HG02623 (cell line): ENCODE data around the gene DAB1.
A peak's percentile ranks its signal among the peaks of the same experiment; 100 is the strongest.

Experiments
- ATAC-seq: cut with Tn5 transposase; IDR thresholded peaks from one replicate; pipeline ENCODE4 v1.9.1; 2021; ENCODE audit warnings: moderate library complexity; ENCODE audit not compliant: unreplicated experiment

DAB1 gene

DNA sequence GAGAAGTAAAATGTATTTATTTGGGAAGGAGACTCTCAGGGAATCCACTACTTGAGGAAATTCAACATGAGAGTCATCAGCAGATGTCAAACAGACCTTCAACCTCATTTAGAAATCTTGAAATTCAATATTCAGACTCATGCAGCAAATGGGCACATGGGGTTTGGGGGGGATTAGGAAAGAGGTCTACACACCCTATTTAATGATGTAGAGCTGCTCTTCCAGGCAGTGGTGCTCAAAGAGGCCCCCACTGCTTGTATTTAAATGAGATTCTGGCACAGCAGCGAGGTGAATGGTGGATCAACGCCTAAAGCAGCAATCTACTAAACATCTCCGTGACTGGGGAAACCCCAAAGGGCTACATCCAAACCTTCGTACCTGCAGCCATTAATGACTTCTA is 244.9 kb downstream of the DAB1 start:
- no peak for ATAC-seq

DNA sequence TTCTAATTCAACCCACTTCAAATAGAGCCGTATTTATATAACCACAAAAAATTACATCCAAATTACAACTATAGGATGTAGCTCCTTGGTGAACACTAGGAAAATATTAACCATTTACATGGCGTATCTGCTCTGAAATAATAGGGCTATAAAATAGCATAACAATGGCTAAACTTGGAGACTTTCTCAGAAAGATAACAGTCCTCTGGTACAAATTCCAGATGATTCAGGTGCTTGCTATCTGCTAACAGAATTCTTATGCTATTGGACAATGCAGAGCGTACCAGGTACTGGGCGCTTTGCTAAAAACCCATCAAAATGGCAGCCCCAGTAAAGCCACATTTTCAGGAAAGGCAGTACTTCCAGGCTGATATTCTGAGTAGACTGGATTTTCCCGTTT is 248.4 kb downstream of the DAB1 start:
- no peak for ATAC-seq

DNA sequence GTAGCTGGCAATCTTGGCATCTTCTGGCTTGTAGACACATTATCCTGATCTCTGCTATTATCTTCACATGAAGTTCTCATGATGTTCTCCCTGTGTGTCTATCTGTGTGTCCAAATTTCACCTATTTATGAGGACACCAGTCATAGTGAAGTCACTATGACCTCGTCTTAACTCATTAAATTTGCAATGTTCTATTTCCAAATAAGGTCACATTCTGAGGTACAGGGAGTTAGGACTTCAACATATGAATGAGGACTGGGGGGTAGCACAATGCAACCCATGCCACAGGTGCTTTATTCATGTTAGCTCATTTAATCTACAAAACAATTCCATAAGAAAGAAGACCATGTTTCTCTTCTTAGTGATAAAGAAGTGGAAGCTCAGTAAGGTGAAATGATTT is 251.8 kb downstream of the DAB1 start:
- ATAC-seq: no peak

DNA sequence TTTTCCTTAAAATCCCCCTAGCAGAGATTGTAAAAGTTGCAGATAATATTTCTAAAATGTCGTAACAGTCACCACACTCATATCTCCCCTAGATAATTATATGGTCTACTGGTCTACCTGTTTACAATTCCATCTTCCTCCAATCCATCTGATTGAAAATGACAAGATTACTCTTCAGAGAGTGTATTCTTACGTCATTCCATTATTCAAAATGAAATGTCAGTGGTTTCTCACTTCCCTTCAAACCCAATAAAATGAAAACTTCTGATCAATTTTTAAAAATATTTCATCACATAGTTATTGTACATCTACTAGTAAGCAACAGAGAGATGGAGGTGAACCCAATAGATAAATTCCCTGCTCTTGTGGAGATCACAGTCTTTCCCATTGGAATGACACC is 255.9 kb downstream of the DAB1 start:
- no peak for ATAC-seq

DNA sequence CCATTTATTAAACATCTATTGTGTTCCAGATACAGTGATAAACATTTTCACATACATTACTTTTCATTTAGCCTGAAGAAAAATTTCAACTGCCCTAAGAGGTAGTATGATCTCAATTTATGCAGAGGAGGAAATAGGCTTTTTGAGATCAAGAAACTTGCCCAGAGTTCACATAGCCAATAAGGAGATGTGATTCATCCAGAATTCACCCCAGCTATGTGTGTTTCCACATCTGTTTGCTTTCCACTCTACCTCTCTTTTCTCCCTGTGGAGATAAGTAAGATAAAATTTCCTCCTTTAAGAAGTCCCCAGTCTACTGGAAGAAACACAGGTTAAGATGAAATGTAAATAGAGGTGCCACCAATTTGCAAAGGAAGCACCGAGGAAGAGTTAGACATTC is 258.3 kb downstream of the DAB1 start:
- ATAC-seq: no peak

DNA sequence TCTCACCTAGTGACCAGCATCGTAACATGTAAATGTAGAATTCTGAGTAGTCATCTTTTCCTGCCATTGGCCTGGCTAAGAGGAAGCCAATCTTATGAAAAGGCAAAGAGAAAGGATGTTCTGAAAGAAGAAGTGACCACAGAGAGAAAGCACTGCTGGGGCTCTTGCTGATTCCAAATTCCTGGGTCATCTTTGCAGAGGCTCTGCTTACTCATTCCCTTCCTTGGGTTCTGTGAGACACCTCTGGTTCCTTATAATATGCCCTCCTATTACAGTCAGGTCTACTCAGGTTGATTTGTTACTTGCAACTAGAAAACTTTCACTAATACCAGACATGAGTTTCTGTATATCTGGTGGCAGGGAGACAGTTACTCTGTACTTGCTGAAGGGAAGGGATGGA is 259.3 kb downstream of the DAB1 start:
- no peak for ATAC-seq

DNA sequence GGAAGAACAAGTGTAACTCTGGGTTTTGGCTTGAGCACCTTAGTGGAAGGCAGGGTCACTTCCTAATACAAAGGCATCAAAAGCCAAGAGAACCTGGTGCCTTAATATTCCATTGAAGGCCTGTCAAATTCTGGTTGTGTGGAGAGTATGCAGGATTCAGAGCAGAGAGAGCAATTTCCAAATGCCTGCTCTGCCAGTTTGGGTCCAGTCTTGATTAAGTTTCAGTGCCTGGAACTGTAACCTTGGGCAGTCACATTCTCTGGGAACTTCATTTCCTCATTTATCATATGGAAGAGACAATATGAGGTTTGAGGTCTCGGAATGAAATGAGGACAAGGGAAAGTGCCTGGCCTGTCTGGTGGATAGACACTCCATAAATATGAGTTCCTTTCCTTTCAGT is 260.1 kb downstream of the DAB1 start:
- ATAC-seq: no peak

DNA sequence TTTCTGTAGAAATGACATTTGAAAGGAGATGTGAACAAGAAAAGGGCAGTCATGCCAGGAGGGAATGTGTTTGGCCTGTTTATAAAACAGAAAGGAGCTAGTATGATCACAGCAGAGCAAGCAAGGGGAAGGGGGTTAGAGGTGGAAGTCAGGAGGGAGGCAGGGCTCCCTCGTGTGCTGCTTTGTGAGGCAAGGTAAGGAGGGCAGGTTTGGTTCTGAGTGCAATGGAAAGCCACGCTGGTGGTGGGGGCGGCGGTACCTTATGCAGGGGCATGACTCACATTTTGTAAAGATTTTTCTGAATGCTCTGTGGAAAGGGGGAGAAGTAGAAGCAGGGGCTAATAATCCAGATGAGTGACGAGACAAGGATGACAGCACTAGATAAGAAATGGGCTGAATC is 260.5 kb downstream of the DAB1 start:
- no peak for ATAC-seq

DNA sequence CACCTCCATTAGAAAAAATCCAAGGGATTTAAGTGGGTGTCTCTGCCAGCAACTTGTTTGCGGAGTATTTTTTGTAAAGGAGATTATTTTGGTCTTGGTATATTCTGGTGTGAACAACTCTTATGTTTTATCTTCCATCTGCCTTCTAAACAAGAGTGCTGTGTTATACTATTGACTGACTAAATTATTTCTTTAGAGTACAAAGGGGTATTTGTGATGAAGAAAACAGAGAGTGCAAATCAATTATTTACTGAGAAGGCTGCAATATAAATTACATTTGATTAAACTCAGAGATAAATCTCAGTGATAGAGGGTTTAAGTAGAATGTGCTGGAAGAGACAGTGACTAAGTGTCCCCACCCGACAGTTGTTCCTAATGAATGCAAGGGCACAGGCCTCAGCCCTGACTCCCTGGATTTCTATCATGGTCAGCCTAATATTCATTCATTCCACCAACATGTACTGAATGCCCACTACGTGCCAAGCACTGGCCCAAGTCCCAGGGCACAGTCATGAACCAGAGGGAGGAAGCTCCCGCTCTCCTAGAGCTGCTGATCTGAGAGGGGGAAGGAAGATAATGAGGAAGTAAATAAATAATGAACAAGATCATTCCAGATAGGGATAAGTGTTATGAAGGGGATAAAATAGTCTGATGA is 261.1 kb downstream of the DAB1 start:
- ATAC-seq: no peak

DNA sequence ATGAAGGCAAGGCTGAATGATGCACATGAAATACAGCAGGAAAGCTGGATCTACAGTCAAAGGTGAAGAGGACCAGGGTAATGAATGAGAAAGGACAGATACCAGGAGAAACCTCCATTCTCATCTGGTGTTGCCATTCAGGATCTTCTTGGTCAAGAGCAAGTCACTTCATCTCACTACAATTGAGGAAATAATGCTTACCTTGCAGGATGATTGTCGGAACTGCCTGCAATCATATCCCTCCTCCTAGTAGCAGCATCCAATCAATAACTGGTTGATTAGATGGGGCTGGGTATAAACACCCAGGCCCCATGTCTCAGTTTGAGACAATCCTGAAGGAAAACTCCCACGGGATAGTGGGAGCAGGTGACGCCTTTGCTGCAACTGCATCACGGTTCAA is 263.3 kb downstream of the DAB1 start:
- no peak for ATAC-seq

DNA sequence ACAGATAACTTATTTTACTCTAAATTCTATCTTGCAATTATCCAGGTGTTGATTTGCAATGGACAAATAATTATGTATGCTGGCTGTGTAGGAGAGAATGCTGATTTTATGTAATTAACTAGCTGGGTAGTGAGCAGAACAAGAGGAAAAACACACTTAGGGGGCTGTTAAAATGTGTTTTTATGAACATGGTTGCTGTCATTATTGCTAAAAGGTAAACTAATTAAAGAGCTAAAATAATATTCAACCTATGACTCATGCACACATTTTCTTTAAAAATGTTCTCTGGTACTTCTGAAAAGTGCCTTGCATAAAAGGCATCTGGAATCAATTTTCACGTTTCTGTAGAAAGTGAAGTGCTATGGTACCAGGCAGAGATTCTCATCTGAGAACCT is 265.3 kb downstream of the DAB1 start:
- ATAC-seq: no peak

DNA sequence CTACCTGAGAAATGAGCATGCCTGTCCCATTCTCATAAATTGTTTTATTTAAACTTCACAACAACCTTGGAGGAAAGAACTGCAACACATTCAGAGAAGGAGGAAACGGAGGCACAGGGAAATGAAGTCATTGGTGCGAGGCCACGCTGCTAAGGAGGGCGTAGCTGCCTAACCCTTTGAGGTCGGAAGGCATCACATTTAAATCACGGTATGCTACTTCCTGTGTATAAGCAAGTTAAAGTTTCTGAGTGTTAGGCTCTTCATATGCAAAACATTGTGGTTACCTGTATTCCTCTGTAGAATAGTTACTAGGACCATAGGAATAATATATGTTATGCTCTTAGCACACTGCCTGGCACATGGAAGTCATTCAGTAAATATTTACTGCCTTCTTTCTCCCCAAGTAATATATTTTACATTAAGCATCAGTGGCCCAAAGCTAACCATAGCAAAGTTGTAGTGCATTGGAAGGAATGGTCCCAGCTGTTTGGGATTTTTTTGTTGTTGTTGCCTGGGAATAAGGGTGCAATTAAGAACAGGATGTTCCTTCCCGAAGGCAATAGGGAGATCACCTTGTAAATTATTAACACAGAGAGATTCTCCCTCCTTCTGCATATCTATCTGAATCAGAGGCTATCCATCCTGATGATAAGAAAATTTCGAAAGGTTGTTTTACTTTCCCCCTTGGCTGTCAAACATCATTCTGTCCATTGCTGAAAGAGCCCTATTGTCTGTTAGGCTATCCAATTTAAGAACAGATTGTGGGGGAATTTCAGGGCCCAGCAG is 265.8 kb downstream of the DAB1 start:
- no peak for ATAC-seq

DNA sequence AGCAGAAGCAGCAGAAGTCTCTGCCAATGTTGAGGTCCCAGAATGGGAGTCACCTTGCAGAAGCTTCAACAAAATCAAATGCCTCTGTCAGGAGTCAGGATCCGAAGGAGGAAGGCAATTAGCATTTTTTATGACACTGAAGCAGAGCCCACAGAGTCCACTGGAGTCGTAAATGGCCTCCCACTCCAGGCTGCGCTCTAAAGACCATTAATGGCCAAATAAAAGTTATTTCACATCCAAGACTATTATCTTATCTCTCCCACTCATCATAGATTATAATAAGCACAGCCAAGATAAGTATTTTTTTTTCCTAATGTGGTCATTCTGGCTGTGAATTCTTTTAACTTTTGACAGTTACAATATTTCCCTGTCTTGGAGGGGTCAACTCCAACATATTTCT is 267.0 kb downstream of the DAB1 start:
- no peak for ATAC-seq

DNA sequence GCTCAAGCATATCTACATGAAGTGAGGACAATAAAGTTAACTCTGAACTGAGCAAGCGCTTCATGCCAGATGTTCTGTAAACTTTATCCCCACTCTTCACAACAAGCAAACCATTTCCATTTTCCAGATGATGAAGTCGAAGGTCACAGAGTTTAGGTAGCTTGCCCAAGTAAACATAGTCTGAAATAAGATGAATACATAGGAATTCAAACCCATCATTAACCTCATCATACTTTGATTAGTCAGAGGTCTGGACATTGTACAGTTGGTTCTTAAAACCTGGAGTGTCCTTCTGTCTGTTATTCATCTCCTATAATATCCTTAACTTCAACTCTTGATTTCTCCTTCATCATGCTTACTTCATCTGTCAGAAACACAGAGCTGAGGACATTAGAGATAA is 277.8 kb downstream of the DAB1 start:
- ATAC-seq: no peak

DNA sequence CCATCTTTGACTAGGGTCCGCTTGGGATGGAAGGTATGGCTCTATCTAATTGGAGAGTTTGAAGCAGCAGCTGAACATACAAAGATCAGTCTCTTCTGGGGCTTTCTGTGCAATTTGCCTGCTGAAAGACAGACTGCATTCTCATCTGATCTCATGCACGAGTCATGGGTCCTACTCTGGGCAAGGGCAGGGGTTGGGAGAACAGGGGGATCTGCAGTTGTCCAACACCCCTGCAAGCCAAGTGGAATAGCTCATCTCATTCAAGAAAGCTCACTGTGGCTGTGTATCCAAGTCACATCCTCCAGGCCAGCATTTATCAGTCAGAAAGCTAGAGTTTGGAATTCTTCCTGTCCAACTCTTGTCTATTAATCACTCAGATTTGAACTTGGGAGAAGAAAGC is 280.9 kb downstream of the DAB1 start:
- ATAC-seq: no peak

DNA sequence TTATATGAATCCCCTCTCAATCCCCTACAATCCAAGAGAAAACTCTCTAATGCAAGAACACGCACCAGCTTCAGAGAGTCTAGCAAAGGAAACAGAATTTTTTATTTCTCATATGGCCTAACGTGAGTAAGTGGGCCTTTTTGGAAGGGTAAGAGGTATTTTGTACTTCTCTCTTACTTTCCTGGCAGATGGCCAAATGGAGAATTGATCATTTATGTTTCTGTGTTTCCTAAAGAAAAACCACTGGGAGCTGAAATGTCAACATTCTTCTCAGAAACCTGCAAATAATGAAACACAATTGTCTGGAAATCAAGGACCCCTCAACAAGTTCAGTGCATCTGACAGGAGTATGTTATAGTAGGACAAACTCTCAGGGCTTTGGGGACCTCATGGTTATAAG is 281.7 kb downstream of the DAB1 start:
- ATAC-seq: no peak

DNA sequence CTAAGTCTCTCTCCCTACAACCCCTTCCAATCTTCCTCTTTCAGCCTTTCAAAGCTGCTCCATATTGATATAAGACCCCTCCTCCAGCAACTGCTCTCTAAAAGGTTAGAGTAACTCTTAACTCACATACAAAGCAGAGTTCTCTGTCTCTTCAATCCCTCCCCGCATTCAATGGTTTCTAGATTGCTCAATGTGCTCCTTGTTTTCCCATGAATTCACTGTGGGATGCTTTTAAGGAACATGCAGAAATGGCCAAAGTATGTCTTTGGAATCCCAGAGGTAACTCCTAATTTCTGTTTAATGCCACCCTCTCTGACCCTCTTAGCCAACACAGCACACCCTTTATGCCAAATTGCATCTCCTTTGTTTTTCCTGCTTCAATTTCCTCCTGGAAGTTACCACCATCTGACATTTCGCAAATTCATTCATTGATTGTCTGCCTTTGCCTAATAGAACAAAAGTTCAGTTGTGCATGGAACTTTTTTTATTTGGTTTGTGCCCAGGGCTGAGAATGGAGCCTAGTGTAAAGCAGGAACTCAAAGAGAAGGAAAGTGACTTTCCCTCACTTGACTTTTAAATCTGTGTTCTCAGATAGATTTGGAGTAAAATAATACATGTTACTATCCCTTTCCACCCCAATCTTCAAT is 285.3 kb downstream of the DAB1 start:
- ATAC-seq: no peak

DNA sequence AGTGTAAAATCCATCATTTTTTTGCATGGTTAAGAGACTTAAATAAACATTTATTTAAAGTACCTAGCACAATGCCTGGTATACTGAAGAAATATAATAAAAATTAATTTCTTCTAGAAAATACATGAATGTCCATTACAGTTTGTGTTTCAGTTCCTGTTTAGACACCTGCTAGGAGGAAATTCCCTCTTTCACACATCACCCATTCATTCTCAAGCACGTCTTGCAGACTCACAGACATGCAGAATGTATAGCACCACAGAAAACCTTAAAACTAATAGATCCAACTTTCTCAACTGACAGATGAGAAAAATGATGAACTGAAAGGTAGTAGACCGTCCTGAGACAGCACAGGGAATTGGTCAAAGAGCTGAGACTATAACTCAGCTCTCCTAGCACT is 285.9 kb downstream of the DAB1 start:
- peak; percentile 74 for ATAC-seq

DNA sequence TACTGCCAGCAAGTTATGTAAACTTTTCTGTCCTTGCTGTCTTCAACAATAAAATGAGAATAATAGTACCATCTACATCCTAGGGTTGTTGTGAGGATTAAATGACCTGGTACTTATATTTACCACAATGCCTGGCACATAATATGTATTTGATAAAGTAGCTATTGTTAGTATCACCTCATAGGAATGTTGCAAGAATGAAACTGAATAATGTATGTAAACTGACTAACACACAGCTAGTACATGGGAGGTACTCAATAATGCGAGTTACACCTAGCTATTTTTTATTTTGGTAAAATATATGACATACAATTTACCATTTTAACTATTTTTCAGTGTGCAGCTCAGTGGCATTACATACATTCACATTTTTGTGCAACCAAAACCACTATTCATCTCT is 289.1 kb downstream of the DAB1 start:
- no peak for ATAC-seq

DNA sequence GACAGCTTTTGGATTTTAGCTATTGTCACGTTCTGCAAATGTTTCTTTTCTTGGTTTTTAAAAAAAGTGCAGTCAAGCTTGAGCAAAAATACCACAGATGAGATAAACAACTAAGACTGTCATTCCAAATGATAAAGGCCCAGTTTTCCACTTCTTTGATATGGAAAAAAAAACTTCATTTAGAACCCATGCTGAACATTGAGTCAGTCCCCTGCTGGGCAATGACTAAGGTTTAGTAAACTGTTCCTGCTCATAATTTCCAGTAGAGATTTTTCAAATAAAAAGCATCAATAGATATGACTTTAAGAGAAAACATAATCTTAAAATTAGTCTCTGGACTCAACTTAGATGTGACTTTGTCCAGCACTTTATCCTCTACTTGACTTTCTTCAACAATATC is 290.2 kb downstream of the DAB1 start:
- ATAC-seq: no peak

DNA sequence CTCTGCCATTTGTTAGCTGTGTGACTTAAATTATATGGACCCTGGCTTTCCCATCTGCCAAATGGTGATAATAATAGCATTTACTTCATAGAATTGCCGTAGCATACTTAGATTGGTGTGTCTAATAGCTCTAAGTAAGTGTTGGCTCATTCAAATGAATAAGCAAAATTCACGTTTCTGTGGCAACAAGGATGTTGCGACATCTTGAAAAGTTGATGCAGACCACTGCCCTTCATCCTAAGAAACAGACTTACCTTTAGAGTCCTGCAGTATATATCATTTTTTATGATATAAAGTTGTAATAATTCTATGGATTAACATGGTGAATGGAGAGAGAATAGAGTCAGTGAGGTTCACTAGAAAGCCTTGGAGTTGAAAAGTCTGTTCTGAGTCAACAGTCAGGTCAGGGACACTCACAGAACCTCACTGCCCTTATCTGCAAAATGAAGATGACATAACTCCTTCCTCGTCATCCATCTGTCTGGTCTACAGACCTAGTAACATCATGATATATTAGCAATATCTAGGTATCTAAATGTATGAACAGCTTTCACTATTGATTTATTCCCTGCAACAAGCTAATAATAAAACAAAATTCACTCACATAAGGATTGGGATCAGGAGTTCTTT is 290.8 kb downstream of the DAB1 start:
- no peak for ATAC-seq
